ENCODE results near the gene DCAF8L2. TPM values are rescaled to one million over a fixed set of nuclear protein-coding genes. Genes with fewer than 3 reads are reported as not detected.
"Not testable (repeated sequence)": the region's sequence is repeated elsewhere in the genome, so short reads cannot be mapped to it uniquely, and the experiment has no call there.

Gene DCAF8L2
- total RNA-seq = not detected in 2 replicates
- long read RNA-seq = 0 reads

DNA sequence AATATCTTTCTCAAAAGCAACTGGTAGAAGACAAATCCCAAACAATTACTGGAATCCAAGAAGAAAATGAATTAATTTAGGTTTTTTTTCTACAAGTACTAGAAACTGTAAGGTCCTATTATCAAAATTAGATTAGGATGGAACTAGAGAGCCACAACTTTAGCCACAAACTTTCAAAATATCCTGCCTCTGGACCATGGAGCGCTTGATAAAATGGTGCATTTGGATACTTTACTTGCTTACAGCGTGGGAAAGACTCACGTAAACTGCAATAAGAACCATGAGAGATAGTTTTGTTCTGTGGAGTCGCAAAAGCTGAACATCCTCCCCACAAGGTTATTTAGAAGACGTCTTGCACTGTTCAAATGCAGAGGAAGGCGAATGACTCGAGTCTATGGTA, at the start of gene DCAF8L2:
Gene DCAF8L2 (plus strand): TSS at position 301 of the 400 bp plus-strand sequence. CDS start 156,552 bp downstream, outside the sequence.
- TF ChIP-seq, protein P1, sequence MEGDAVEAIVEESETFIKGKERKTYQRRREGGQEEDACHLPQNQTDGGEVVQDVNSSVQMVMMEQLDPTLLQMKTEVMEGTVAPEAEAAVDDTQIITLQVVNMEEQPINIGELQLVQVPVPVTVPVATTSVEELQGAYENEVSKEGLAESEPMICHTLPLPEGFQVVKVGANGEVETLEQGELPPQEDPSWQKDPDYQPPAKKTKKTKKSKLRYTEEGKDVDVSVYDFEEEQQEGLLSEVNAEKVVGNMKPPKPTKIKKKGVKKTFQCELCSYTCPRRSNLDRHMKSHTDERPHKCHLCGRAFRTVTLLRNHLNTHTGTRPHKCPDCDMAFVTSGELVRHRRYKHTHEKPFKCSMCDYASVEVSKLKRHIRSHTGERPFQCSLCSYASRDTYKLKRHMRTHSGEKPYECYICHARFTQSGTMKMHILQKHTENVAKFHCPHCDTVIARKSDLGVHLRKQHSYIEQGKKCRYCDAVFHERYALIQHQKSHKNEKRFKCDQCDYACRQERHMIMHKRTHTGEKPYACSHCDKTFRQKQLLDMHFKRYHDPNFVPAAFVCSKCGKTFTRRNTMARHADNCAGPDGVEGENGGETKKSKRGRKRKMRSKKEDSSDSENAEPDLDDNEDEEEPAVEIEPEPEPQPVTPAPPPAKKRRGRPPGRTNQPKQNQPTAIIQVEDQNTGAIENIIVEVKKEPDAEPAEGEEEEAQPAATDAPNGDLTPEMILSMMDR (conservative IDR thresholded peaks at IDR 0.05) = no peak

DNA sequence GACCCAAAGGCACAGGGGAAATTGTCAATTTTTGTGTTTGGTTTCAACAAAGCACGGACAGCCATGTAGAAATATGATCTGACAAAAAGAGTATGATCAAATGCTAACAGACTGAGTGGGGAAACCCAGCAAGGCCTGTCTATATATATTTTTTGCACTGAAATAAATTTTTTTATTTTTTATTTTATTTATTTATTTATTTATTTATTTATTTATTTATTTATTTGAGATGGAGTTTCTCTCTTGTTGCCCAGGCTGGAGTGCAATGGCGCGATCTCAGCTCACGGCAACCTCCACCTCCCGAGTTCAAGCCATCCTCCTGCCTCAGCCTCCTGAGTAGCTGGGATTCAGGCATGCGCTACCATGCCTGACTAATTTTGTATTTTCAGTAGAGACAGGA, 49.0 kb upstream of the DCAF8L2 start:
- not testable (repeated sequence) for H3K27me3 Mint-ChIP-seq (ENCODE audit: low read depth); H3K4me1 Mint-ChIP-seq; DNase-seq (ENCODE audit: low read depth, low spot score); H3K4me3 Mint-ChIP-seq; H3K36me3 Mint-ChIP-seq (ENCODE audit: low read depth); H3K27ac Mint-ChIP-seq (ENCODE audit: unreplicated experiment)
- H3K9me3 Mint-ChIP-seq = peaks cover 14% of the 10 kb centered on the region

More for the DNA sequence above, at the start of gene DCAF8L2:
- no peaks in the 10 kb centered on the region for H3K27me3 Mint-ChIP-seq (ENCODE audit: low read depth)
- H3K27ac Mint-ChIP-seq (ENCODE audit: unreplicated experiment) = no peak within 1 kb of the TSS
- H3K4me3 Mint-ChIP-seq = no peak within 1 kb of the TSS
- peaks cover 5% of the 10 kb centered on the region for H3K9me3 Mint-ChIP-seq
- no peaks in the 10 kb centered on the region for H3K36me3 Mint-ChIP-seq (ENCODE audit: low read depth)
- no peaks in the 10 kb centered on the region for H3K4me1 Mint-ChIP-seq
- no peak for DNase-seq (ENCODE audit: low read depth, low spot score)

DNA sequence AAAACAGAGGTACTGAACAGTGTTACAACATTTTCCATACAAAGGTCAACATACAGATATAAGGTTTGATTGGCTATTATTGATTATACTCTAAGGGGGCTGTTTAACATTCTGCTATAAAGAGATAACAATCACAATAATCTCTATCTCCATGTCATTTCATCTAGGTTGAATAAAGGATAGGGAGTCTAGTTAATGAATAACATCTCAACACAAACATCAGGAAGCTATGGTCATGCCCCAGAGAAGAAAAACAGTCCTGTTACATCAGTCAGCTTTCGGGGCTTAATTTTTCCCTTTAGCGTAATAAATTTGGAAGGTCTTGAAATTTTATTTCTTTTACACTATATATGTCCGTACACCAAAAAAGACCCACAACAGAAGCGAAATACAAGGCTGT, 41.5 kb upstream of the DCAF8L2 start:
- Mint-ChIP-seq H3K4me1 (no peaks in the 10 kb centered on the region), H3K27ac (ENCODE audit: unreplicated experiment) (no peak overlapping the region), H3K27me3 (ENCODE audit: low read depth) (no peaks in the 10 kb centered on the region), H3K9me3 (peaks cover 13% of the 10 kb centered on the region), H3K4me3 (no peak overlapping the region), H3K36me3 (ENCODE audit: low read depth) (no peaks in the 10 kb centered on the region)
- TF ChIP-seq, protein P1 (conservative IDR thresholded peaks at IDR 0.05) = no peak
- DNase-seq (ENCODE audit: low read depth, low spot score) = no peak

DNA sequence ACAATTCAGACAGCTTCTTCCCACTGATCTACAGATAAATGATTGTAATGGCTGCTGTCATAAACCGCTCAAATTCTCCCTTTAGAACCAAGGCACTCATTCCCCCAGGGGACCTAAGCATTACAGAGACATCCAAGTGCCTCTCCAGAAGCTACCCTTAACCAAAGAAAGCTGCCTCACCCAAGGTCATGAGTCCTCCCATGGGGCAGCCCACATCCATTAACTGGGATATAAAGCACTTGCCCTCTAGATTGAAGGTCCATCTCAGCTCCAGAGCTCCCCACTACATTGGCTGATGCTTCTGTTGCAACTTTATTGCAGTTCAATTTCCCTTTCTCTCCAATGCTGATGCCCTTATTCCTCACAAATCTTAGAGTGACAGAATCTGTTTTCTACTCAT, 40.5 kb upstream of the DCAF8L2 start:
- H3K27ac Mint-ChIP-seq (ENCODE audit: unreplicated experiment) = no peak overlapping the region
- TF ChIP-seq, protein P1 (conservative IDR thresholded peaks at IDR 0.05) = no peak
- H3K9me3 Mint-ChIP-seq = peaks cover 13% of the 10 kb centered on the region
- H3K27me3 Mint-ChIP-seq (ENCODE audit: low read depth) = no peaks in the 10 kb centered on the region
- no peaks in the 10 kb centered on the region for H3K36me3 Mint-ChIP-seq (ENCODE audit: low read depth)
- peaks cover 7% of the 10 kb centered on the region for H3K4me1 Mint-ChIP-seq
- DNase-seq (ENCODE audit: low read depth, low spot score) = no peak
- no peak overlapping the region for H3K4me3 Mint-ChIP-seq

DNA sequence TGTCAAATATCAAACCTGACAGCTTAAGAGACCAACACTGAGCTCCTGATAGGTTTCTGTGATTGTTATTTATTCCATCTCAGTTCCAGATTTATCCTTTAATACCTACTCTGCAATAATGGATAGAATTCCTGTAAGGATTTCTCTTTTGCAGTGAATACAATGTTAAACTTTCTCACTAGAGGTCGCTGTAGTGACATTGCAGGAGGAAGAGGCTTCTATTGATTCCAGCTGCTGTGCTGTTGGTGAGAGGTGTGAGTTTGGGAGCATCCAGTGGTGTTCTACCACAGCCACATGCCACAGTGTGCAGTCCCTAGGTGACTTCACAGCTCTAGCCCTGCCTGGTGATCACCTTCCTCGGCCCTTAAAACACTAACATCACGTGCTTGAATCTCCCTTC, 34.6 kb upstream of the DCAF8L2 start:
- Mint-ChIP-seq H3K9me3 (peaks cover 9% of the 10 kb centered on the region), H3K4me3 (no peak overlapping the region), H3K27me3 (ENCODE audit: low read depth) (no peaks in the 10 kb centered on the region), H3K27ac (ENCODE audit: unreplicated experiment) (no peak overlapping the region), H3K36me3 (ENCODE audit: low read depth) (no peaks in the 10 kb centered on the region), H3K4me1 (peaks cover 7% of the 10 kb centered on the region)
- TF ChIP-seq, protein P1 (conservative IDR thresholded peaks at IDR 0.05) = peak; percentile 65
- DNase-seq (ENCODE audit: low read depth, low spot score) = no peak

DNA sequence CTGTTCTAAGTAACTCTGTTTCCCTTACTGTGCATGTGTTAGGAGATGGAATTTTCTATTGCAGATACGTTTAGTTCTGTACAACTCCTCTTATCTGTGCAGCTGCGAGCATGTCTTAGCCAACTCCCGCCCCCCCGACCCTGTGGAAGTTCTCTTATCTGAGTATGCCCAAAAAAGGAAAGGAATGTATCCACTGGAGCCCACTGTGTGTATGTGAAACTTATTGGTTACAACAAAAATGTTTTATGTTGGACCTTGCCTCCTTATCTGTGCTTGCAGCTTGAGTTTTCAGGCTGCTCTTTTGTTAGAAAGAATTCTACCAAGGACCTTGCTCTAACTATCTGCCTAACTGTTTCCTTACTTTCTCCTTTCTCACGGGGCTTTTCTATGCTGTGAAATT, 24.2 kb upstream of the DCAF8L2 start:
- no peak for DNase-seq (ENCODE audit: low read depth, low spot score)
- TF ChIP-seq, protein P1 (conservative IDR thresholded peaks at IDR 0.05) = no peak
- Mint-ChIP-seq H3K4me3 (no peak overlapping the region), H3K4me1 (peaks cover 5% of the 10 kb centered on the region), H3K9me3 (peaks cover 6% of the 10 kb centered on the region), H3K36me3 (ENCODE audit: low read depth) (no peaks in the 10 kb centered on the region), H3K27ac (ENCODE audit: unreplicated experiment) (no peak overlapping the region), H3K27me3 (ENCODE audit: low read depth) (no peaks in the 10 kb centered on the region)
